Activated naive CD4-positive, alpha-beta T cell (primary cell): ENCODE results near the gene JAKMIP1.

ENCODE experiments used
- DNase-seq, 4 experiments: peaks; one replicate each; lab custom pipeline; 2025; lab: John Stamatoyannopoulos, UW

The JAKMIP1 gene

GRCh38 chr4:6042293-6043063, 157.9 kb downstream of the JAKMIP1 start:
- DNase-seq = no peak

DNA sequence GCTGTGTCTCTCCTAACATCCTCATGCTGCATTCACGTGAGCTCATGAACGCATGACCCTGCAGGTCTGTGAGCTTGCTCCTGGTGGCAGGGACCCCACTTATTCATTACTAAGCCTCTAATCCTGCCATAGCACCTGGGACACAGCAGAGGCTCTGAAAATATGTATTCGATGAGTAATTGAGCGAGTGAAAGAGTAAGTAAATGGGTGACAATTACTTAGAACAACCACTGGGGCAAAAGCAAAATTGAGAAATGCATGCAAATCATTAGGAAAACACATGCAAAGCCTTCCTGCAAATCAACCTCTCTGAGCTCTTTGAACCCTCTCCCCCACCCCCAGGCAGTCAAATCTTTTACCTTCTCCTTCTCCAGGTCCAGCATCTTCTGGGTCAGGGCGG, 158.5 kb downstream of the JAKMIP1 start:
- DNase-seq = no peak

GRCh38 chr4:6038711-6039110, 161.6 kb downstream of the JAKMIP1 start:
- no peak for DNase-seq

DNA sequence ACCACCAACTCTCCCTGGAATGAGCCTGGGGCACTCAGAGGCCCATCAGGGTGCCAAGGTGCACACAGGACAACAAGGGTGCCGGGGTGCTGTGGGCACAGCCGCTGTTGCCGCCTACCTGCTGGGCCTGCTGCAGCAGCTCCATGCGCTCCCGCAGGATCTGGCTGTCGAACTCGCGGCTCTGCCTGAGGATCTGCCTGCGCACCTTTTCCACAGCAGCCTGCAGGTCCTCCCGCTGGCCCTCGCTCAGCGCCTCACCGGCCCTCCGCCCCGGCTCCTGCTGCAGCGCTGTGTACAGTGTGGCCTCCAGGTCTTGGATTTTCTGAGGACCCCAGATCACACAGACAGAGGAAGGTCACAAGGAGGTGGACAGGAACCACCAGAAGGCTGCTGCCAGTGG, 164.6 kb downstream of the JAKMIP1 start:
- no peak for DNase-seq

DNA sequence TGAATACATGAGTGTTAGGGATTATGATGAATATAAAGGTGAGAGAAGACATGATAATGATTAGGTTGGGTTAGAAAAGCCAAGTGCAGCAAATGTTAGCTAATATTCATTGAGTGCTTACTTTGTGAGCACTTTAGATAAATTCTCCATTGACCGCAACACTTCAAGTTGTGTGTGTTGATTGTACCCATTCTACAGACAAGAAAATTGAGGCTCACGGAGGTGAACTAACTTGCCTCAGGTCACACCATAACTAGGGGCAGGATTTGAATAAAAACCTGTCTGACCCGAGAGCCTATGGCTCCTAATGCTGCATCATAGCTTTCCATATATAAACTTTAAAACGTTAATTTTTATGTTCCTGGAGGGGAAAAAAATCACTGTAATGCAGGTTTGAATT, 167.0 kb downstream of the JAKMIP1 start:
- no peak for DNase-seq

- no peak for DNase-seq
Measured at GRCh38 chr4:6032249-6033244, 167.8 kb downstream of the JAKMIP1 start.

GRCh38 chr4:6031846-6032245, 168.5 kb downstream of the JAKMIP1 start:
- no peak for DNase-seq

DNA sequence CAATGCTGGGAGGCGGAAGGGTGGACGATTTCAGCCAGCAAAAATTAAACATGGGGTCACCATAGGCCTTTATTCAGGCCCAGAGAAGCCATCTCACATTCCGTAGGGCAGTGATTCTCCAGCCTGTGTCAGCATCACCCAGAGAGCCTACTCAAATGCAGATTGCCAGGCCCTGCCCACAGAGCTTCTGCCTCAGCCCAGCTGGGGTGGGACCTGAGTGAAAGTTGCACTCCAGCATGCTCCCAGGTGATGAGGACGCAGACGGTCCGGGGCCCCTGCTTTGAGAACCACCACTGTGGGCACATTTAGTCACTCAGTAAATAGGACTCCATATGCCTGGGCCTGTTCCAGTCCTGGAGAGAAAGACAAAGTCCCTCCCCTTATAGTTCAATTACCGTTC, 169.7 kb downstream of the JAKMIP1 start:
- DNase-seq = no peak

DNA sequence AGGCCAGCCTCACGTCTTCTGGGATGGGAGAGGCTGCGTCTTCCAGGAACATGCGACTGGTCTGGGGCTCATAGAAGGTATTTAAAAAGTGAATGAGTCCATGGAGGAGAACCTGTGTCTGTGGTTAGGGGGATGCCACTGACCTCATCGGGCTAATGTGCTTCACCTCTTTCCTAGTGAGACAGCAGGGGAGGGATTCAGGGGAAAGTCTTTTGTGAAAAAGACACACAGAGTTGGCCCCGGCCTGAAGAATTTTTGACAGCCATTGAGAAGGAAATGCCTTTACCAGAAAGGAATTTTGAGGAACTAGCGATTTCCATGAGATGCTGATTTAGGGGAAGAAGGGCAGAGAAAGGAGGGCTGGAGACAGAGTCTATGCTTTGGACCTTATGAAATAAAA, 171.1 kb downstream of the JAKMIP1 start:
- no peak for DNase-seq

GRCh38 chr4:6028168-6028567, 172.2 kb downstream of the JAKMIP1 start:
- DNase-seq = no peak

DNA sequence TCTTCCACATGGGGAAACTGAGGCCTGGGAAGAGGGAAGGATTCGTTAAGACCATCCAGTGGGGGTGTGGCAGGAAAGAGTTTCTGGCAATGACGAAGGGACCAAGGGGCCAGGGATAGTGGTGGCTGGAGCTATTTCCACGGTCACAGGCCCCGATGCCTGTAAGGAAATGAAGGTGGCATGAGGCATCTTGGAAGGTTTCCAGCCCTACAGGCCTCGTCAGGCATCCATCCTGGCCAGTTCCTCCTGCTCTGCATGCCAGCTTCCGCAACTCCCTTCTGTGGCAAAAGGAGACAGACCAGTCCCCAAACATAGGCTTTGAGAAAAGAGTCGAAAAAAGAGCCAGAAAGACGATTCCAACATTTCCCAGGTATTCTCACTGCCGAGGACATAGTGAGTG, 173.0 kb downstream of the JAKMIP1 start:
- no peak for DNase-seq

GRCh38 chr4:6024313-6024960, 175.9 kb downstream of the JAKMIP1 start:
- DNase-seq = no peak

DNA sequence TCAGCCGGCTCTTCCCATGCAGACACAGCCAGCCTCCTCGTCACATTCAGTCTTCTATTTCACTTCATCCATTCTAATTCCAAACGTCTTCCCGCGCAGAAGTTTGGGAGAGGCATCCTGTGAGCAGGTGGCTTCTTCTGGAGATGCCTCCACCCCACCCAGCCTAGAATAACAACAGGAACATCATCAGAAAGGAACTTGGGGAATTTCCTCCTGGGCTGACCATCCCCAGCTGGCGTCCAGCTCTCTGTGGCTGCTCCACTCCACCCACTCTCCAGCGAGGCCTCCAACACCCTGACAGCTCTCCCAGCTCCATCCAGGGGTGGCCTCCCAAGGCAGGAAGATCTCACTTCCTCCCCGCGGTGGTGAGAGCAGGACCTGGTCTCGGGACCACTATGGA, 176.6 kb downstream of the JAKMIP1 start:
- no peak for DNase-seq

DNA sequence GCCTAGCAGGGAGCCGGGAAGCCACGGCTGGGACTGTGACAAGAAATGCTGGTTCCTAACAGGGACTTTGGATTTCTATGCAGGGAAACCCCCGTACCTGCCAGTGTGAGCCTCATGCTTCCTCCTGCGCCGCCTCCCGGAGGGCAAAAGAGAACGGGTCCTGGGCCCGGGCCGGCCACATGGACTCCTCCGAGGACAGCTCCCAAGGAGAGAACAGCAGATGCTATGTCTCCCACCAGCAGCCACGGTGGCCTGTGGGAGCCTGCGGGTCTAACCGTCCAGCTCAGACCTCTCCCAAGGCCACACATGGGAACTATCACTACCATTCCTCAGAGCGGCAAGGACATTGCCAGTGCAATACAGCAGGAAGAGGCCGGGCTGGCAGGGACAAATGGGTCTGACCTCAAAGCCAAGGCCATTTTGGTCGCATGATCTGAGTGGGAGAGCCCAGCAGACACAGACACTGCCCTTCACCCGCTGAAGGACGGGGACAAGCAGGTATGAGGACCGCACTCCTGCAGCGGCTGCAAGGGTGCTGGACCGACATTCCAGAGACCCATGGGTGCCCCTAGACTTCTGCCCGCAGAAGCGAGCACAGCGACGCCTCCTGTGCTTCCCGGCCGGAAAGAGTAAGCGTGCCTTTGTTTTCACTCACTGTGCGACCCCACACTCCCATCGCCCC, 177.6 kb downstream of the JAKMIP1 start:
- no peak for DNase-seq

GRCh38 chr4:6021831-6022606, 178.3 kb downstream of the JAKMIP1 start:
- no peak for DNase-seq

- DNase-seq = no peak
Measured at GRCh38 chr4:6020613-6021012, 179.7 kb downstream of the JAKMIP1 start.

- DNase-seq = no peak
Measured at GRCh38 chr4:6019316-6020263, 180.8 kb downstream of the JAKMIP1 start.

DNA sequence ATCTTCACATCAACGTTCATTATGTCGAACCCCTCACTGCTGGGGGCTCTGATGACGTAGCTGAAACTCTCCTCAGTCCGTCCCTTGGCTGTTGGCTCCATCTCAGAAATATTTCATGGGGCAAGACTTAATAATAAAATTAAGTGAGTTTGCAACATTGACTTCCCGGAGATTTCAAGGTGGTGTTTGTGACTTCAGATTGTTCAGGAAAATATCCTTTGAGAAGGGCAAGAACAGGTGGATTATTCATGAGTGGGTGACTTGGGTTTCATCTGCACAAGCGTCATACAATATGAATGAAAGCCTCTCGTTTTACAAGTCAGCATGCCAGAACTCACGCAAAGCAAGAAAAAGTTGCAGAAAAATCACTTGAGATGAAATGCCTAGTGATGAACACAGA, 182.0 kb downstream of the JAKMIP1 start, which contains the start of gene C4orf50:
Gene C4orf50 (minus strand): TSS at position 101 of the 400 bp plus-strand sequence.
- no peak for DNase-seq

DNA sequence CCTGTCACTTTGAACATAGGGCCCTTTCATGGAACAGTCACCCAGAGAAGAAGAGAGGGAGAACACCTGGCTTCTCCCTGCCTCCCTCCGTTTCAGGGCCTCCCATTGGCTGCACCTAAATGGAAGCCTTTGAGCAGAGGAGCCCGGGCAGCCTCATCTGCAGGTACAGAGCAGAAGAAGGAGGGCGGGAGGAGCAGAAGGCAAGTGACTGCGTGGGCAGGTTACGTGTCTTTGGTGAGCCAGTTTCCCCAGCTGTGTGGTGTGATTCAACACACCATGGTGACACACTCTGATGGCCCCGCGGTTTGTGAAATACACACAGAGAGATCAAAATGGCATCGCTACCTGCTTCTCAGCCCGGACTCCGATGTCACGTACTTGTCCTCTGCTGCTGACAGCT, 182.5 kb downstream of the JAKMIP1 start:
- no peak for DNase-seq

DNA sequence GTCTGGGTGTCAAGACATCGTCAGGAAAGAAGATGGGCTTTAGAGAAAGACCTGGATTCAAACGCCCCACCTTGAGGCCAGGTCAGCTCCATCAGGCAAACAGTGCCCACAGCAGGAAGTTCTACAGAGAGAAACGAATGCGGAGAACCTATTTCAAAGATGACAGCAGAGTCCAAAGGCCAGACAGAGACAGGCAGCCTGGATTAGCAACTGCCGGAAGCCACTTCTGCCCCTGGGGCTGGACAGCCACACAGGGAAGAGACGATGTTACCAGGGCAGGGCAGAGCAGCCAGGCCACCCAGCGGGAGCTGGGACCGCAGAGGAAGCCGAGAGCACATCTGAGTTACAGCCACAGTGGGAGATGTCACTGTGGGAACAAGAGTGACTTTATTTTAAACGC, 183.3 kb downstream of the JAKMIP1 start:
- no peak for DNase-seq
